Motor neuron (in vitro differentiated cells): ENCODE measurements around the gene UGT1A4. TPM values are rescaled to one million over a fixed set of nuclear protein-coding genes. Genes with fewer than 3 reads are reported as not detected.

Source experiments
- total RNA-seq, 8 experiments: library from RNA; unstranded; fragments of 300-600 nt; gene quantifications; 2 replicates each; pipeline versions ENCODE4 v1.2.3 to v1.2.4, GENCODE V29; 2022

Gene UGT1A4
- total RNA-seq, 8 experiments from 2014 or later: 0.08 to 2.3 (median 0.24) TPM; not detected in 4

Other genes starting within 250 kb of the UGT1A4 start
- gene USP40, start 152.0 kb upstream of the UGT1A4 start, total RNA-seq: 10 to 100 TPM; 13.4 to 79.9 (median 27.8) TPM
- gene UGT1A8, start 101.1 kb upstream of the UGT1A4 start, total RNA-seq: 1 to 10 TPM in 1 of 8 experiments, under 1 TPM in 2, not detected in 5; 0.09 to 1.4 (median 0.27) TPM
- gene UGT1A10, start 82.3 kb upstream of the UGT1A4 start, total RNA-seq: 10 to 100 TPM in 1 of 8 experiments, under 1 TPM in 4, not detected in 3; 0.14 to 11.1 (median 0.40) TPM
- 1 to 10 TPM in 1 of 8 experiments, under 1 TPM in 3, not detected in 4; 0.19 to 2.3 (median 0.45) TPM for gene UGT1A9, start 46.8 kb upstream of the UGT1A4 start, total RNA-seq
- 10 to 100 TPM in 1 of 8 experiments, 1 to 10 TPM in 2, under 1 TPM in 3, not detected in 2; 0.09 to 41.0 (median 0.82) TPM for gene UGT1A7, start 36.8 kb upstream of the UGT1A4 start, total RNA-seq
- 1 to 10 TPM in 4 of 8 experiments, under 1 TPM in 1, not detected in 3; 0.21 to 6.9 (median 1.2) TPM for gene UGT1A6, start 25.8 kb upstream of the UGT1A4 start, total RNA-seq
- 1 to 10 TPM in 1 of 8 experiments, under 1 TPM in 2, not detected in 5; 0.09 to 1.4 (median 0.47) TPM for gene UGT1A5, start 5.8 kb upstream of the UGT1A4 start, total RNA-seq
- gene UGT1A3, start 10.3 kb downstream of the UGT1A4 start, total RNA-seq: under 1 TPM in 3 of 8 experiments, not detected in 5; 0.24 to 0.76 (median 0.31) TPM
- 1 to 10 TPM in 1 of 8 experiments, under 1 TPM in 4, not detected in 3; 0.09 to 1.6 (median 0.19) TPM for gene UGT1A1, start 41.5 kb downstream of the UGT1A4 start, total RNA-seq
- gene MROH2A, start 59.6 kb downstream of the UGT1A4 start, total RNA-seq: under 1 TPM in 3 of 8 experiments, not detected in 5; 0.29 to 0.66 (median 0.31) TPM
- 10 to 100 TPM in 3 of 8 experiments, 1 to 10 TPM in 3, under 1 TPM in 2; 0.71 to 27.9 (median 2.4) TPM for gene HJURP, start 135.8 kb downstream of the UGT1A4 start, total RNA-seq
- gene TRPM8, start 198.6 kb downstream of the UGT1A4 start, total RNA-seq: 1 to 10 TPM in 4 of 8 experiments, under 1 TPM in 3, not detected in 1; 0.16 to 4.1 (median 1.7) TPM